GM18951 (cell line): Measurements from ENCODE around the gene ADAM10.

Experiments used
- POLR2A ChIP-seq: IDR thresholded peaks from 4 replicates; pipeline ENCODE4 v1.6.1; 2011; ENCODE audit warnings: mild to moderate bottlenecking; ENCODE audit not compliant: insufficient read length, insufficient read depth; ENCODE audit errors: extremely low read depth
- in situ Hi-C: fragments of 300-500 bp; cut with MboI; formaldehyde crosslinking; loops from one replicate; pipeline ENCODE4 v1.12.0; 2022; ENCODE audit warnings: low sequenced_read_pairs, mixed read lengths, inconsistent platforms; ENCODE audit not compliant: unreplicated experiment

Gene ADAM10

GRCh38 chr15:58574631-58575030 is 174.9 kb downstream of the ADAM10 start:
- TF ChIP-seq POLR2A: no peak
- in situ Hi-C loops: no loop called here

- in situ Hi-C loops: no loop called here
- TF ChIP-seq POLR2A: no peak
These were observed 176.2 kb downstream of the ADAM10 start for GRCh38 chr15:58573270-58573669.

- in situ Hi-C loops: no loop called here
These were observed 177.0 kb downstream of the ADAM10 start for GRCh38 chr15:58572521-58572920.

GRCh38 chr15:58571491-58571890 is 178.0 kb downstream of the ADAM10 start:
- no peak for TF ChIP-seq POLR2A
- in situ Hi-C loops: no loop called here

More at GRCh38 chr15:58572521-58572920, 177.0 kb downstream of the ADAM10 start:
- TF ChIP-seq POLR2A: no peak

- no peak for TF ChIP-seq POLR2A
- in situ Hi-C loops: no loop called here
These were observed 180.1 kb downstream of the ADAM10 start for GRCh38 chr15:58569455-58569854.

- TF ChIP-seq POLR2A: no peak
- in situ Hi-C loops: no loop called here
These were observed 181.3 kb downstream of the ADAM10 start for GRCh38 chr15:58568157-58568571.

GRCh38 chr15:58566029-58566428 is 183.5 kb downstream of the ADAM10 start:
- in situ Hi-C loops: no loop called here

GRCh38 chr15:58565619-58566018 is 183.9 kb downstream of the ADAM10 start:
- in situ Hi-C loops: no loop called here
- TF ChIP-seq POLR2A: no peak

More at GRCh38 chr15:58566029-58566428, 183.5 kb downstream of the ADAM10 start:
- no peak for TF ChIP-seq POLR2A

- TF ChIP-seq POLR2A: no peak
- in situ Hi-C loops: no loop called here
These were observed 184.5 kb downstream of the ADAM10 start for GRCh38 chr15:58564981-58565380.

- TF ChIP-seq POLR2A: no peak
- in situ Hi-C loops: no loop called here
These were observed 187.4 kb downstream of the ADAM10 start for GRCh38 chr15:58562135-58562534.

GRCh38 chr15:58561321-58561720 is 188.2 kb downstream of the ADAM10 start:
- in situ Hi-C loops: no loop called here
- TF ChIP-seq POLR2A: no peak

- in situ Hi-C loops: no loop called here
- TF ChIP-seq POLR2A: no peak
These were observed 189.5 kb downstream of the ADAM10 start for GRCh38 chr15:58559904-58560588.

GRCh38 chr15:58558777-58559176 is 190.7 kb downstream of the ADAM10 start:
- TF ChIP-seq POLR2A: no peak
- in situ Hi-C loops: no loop called here

- TF ChIP-seq POLR2A: no peak
- in situ Hi-C loops: no loop called here
These were observed 193.0 kb downstream of the ADAM10 start for GRCh38 chr15:58556541-58556940.

GRCh38 chr15:58556028-58556361 is 193.5 kb downstream of the ADAM10 start:
- in situ Hi-C loops: no loop called here

More at GRCh38 chr15:58556028-58556361, 193.5 kb downstream of the ADAM10 start:
- TF ChIP-seq POLR2A: no peak
